H9 (cell line): ENCODE results near the gene BTBD17. TPM values are rescaled to one million over a fixed set of nuclear protein-coding genes. Genes with fewer than 3 reads are reported as not detected.

ENCODE experiments used
- DNase-seq: peaks from one replicate; pipeline ENCODE4 v3.0.0-alpha.2; 2017
- H2AFZ ChIP-seq: one replicate; pipeline ENCODE4 v1.6.1; 2013; ENCODE audit warnings: mild to moderate bottlenecking, low read length, control low read depth, moderate library complexity
- H2AK5ac ChIP-seq: 2 replicates; pipeline ENCODE4 v1.6.1; 2013; ENCODE audit warnings: low read length, control low read depth, mixed read lengths; ENCODE audit not compliant: insufficient read length
- H2BK120ac ChIP-seq: one replicate; pipeline ENCODE4 v1.6.1; 2013; ENCODE audit warnings: low read depth, mild to moderate bottlenecking, low read length, control low read depth, inconsistent platforms; ENCODE audit not compliant: poor library complexity, severe bottlenecking
- H2BK12ac ChIP-seq: 2 replicates; pipeline ENCODE4 v1.6.1; 2013; ENCODE audit warnings: low read length, control low read depth, mixed read lengths, low read depth; ENCODE audit not compliant: insufficient read length
- H2BK15ac ChIP-seq: 2 replicates; pipeline ENCODE4 v1.6.1; 2013; ENCODE audit warnings: low read depth, low read length, control low read depth
- H2BK20ac ChIP-seq: one replicate; pipeline ENCODE4 v1.6.1; 2013; ENCODE audit warnings: low read depth, mild to moderate bottlenecking, low read length, control low read depth, inconsistent platforms; ENCODE audit not compliant: poor library complexity, severe bottlenecking
- H2BK5ac ChIP-seq: 2 replicates; pipeline ENCODE4 v1.6.1; 2013; ENCODE audit warnings: low read length, control low read depth, mixed read lengths; ENCODE audit not compliant: insufficient read length
- H3K14ac ChIP-seq: 2 replicates; pipeline ENCODE4 v1.6.1; 2013; ENCODE audit warnings: low read length, control low read depth; ENCODE audit not compliant: insufficient read depth
- H3K18ac ChIP-seq: 2 replicates; pipeline ENCODE4 v1.6.1; 2013; ENCODE audit warnings: low read depth, mild to moderate bottlenecking, mixed read lengths, low read length, control low read depth; ENCODE audit not compliant: insufficient read length
- H3K23ac ChIP-seq: 2 replicates; pipeline ENCODE4 v1.6.1; 2013; ENCODE audit warnings: low read length, control low read depth, mixed read lengths, low read depth; ENCODE audit not compliant: insufficient read length
- H3K23me2 ChIP-seq: 2 replicates; pipeline ENCODE4 v1.6.1; 2013; ENCODE audit warnings: low read depth, mild to moderate bottlenecking, mixed read lengths, low read length, control low read depth; ENCODE audit not compliant: insufficient read length, poor library complexity, severe bottlenecking
- H3K27ac ChIP-seq: 2 replicates; pipeline ENCODE4 v1.5.1; 2013; ENCODE audit warnings: low read length, control low read depth, mixed read lengths, low read depth; ENCODE audit not compliant: insufficient read length
- H3K27me3 ChIP-seq: 2 replicates; pipeline ENCODE4 v1.6.1; 2013; ENCODE audit warnings: low read length, control low read depth, inconsistent platforms; ENCODE audit not compliant: insufficient read depth
- H3K4ac ChIP-seq: 2 replicates; pipeline ENCODE4 v1.6.1; 2013; ENCODE audit warnings: low read depth, mild to moderate bottlenecking, control low read depth, inconsistent platforms, low read length, moderate library complexity
- H3K4me1 ChIP-seq: 2 replicates; pipeline ENCODE4 v1.6.1; 2013; ENCODE audit warnings: low read length, control low read depth, inconsistent platforms; ENCODE audit not compliant: insufficient read depth
- H3K4me2 ChIP-seq: 2 replicates; pipeline ENCODE4 v1.6.1; 2013; ENCODE audit warnings: low read length, control low read depth, mixed read lengths; ENCODE audit not compliant: insufficient read length, insufficient read depth
- H3K56ac ChIP-seq: 2 replicates; pipeline ENCODE4 v1.6.1; 2013; ENCODE audit warnings: low read depth, mild to moderate bottlenecking, mixed read lengths, low read length, control low read depth; ENCODE audit not compliant: insufficient read length
- H3K79me1 ChIP-seq: 2 replicates; pipeline ENCODE4 v1.6.1; 2013; ENCODE audit warnings: low read depth, mild to moderate bottlenecking, moderate library complexity, low read length, control low read depth, inconsistent platforms; ENCODE audit not compliant: insufficient read depth, poor library complexity, severe bottlenecking
- H3K79me2 ChIP-seq: 2 replicates; pipeline ENCODE4 v1.6.1; 2013; ENCODE audit warnings: low read length, control low read depth, inconsistent platforms; ENCODE audit not compliant: insufficient read depth
- H3K9ac ChIP-seq: 2 replicates; pipeline ENCODE4 v1.6.1; 2013; ENCODE audit warnings: low read length, control low read depth, mixed read lengths; ENCODE audit not compliant: insufficient read length; ENCODE audit errors: extremely low read depth
- H3K9me3 ChIP-seq: one replicate; pipeline ENCODE4 v1.6.1; 2013; ENCODE audit warnings: low read depth, low read length, inconsistent platforms; ENCODE audit not compliant: control insufficient read depth
- H3T11ph ChIP-seq: one replicate; pipeline ENCODE4 v1.6.1; 2013; ENCODE audit warnings: mild to moderate bottlenecking, low read length, control low read depth, inconsistent platforms
- H4K20me1 ChIP-seq: one replicate; pipeline ENCODE4 v1.6.1; 2013; ENCODE audit not compliant: control insufficient read depth, insufficient read length, insufficient read depth
- H4K5ac ChIP-seq: 2 replicates; pipeline ENCODE4 v1.6.1; 2013; ENCODE audit warnings: low read depth, mild to moderate bottlenecking, mixed read lengths, low read length, control low read depth; ENCODE audit not compliant: insufficient read length
- H4K8ac ChIP-seq: replicated peaks from 2 replicates; pipeline ENCODE4 v1.6.1; 2013; ENCODE audit warnings: low read length, control low read depth, mixed read lengths, low read depth; ENCODE audit not compliant: insufficient read length
- H4K91ac ChIP-seq: 2 replicates; pipeline ENCODE4 v1.6.1; 2013; ENCODE audit warnings: low read depth, mild to moderate bottlenecking, moderate library complexity, mixed read lengths, low read length, control low read depth; ENCODE audit not compliant: insufficient read length
- H3K27ac Mint-ChIP-seq, 3 experiments: 2 replicates in 2 of 3; 3 replicates in 1 of 3; pipeline ENCODE4 v1.8.0; 2020 to 2021; ENCODE audit warnings: mixed read lengths in 3 of 3, mild to moderate bottlenecking in 1 of 3, moderate library complexity in 1 of 3
- H3K27me3 Mint-ChIP-seq: 2 replicates; pipeline ENCODE4 v1.8.0; 2021; ENCODE audit warnings: low read depth, mild to moderate bottlenecking, moderate library complexity, mixed read lengths
- H3K36me3 Mint-ChIP-seq, 3 experiments: 2 replicates in 2 of 3; 3 replicates in 1 of 3; pipeline ENCODE4 v1.8.0; 2020 to 2021; ENCODE audit warnings: low read depth in 3 of 3, mixed read lengths in 3 of 3; ENCODE audit not compliant: insufficient read depth in 1 of 3
- H3K4me1 Mint-ChIP-seq, 2 experiments: 2 replicates each; pipeline ENCODE4 v1.8.0; 2020; ENCODE audit warnings: mixed read lengths in 2 of 2
- H3K4me3 Mint-ChIP-seq, 2 experiments: 2 replicates in 1 of 2; 3 replicates in 1 of 2; pipeline ENCODE4 v1.8.0; 2020 to 2021; ENCODE audit warnings: mild to moderate bottlenecking in 2 of 2, mixed read lengths in 2 of 2, moderate library complexity in 1 of 2
- H3K9me3 Mint-ChIP-seq, 2 experiments: 2 replicates in 1 of 2; 3 replicates in 1 of 2; pipeline ENCODE4 v1.8.0; 2020; ENCODE audit warnings: mild to moderate bottlenecking in 2 of 2, mixed read lengths in 2 of 2, moderate library complexity in 1 of 2
- WGBS: extraction: QIAGEN DNeasy Blood & Tissue Kit; methylation state at CpG from one replicate; pipeline ENCODE4 v1.1.7; 2013; ENCODE audit warnings: missing lambda C conversion rate, low lambda C conversion rate, mixed read lengths; ENCODE audit not compliant: insufficient read length; ENCODE audit errors: extremely low coverage; 5-methylcytosine and 5-hydroxymethylcytosine counted together
- total RNA-seq: library from RNA; stranded (reverse); gene quantifications from 2 replicates; pipeline ENCODE4 v1.2.1, GENCODE V29; 2021
- TF ChIP-seq, protein P1 (sequence below): fragments of 200-600 bp; sonication (generic); conservative IDR thresholded peaks from 3 replicates; pipeline ENCODE4 v1.8.0; 2021; ENCODE audit warnings: antibody characterized with exemption, mild to moderate bottlenecking

Gene BTBD17
- total RNA-seq, 1 experiment from 2014 or later: 0.33 TPM

DNA sequence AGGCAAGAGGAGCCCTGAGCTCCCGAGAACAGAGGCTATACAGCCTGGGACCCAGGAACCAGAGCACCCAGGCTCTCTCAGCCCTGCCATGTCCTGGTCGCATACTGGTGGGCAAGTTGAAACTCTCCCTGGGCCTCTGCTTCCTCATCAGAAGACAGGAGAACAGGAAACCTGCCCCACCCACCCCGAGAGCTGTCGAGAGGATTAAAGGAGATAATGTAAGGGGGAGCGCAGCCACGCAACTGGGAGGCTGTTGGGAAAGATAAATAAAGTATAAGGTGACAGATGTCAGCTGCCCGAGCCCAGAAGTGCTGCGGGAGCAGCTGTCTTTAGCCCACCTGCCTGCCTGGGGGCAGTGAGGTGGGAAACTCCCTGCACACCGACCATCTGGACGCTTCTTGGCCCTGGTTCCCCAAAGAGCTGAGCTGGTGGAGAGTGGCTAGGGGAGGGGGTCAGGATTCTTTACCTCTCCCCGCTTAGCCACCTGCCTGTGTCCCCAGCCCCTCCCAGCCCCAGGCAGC lies 28.8 kb downstream of the BTBD17 start:
- no peak overlapping the region for H2BK12ac ChIP-seq
- H3K14ac ChIP-seq: no peak overlapping the region
- no peak overlapping the region for H2BK120ac ChIP-seq
- H3K4me1 Mint-ChIP-seq: peaks cover 53 to 60% of the 10 kb centered on the region in 2 experiments
- H3K23me2 ChIP-seq: no peaks in the 10 kb centered on the region
- no peaks in the 10 kb centered on the region for H3K79me1 ChIP-seq
- no peak overlapping the region for H2BK5ac ChIP-seq
- 0 out of 5 replicates have a peak overlapping the region, but pooled peaks of 1 of the 2 experiments have one; percentile 26 for H3K4me3 Mint-ChIP-seq
- no peak for DNase-seq
- H3K27me3 Mint-ChIP-seq: peaks cover 46% of the 10 kb centered on the region
- no peaks in the 10 kb centered on the region for H3K4me1 ChIP-seq
- H4K91ac ChIP-seq: no peak overlapping the region
- H4K8ac ChIP-seq: no peak overlapping the region
- no CpG with 5 or more reads among the region's 11 CpGs for whole genome bisulfite sequencing
- H3K4ac ChIP-seq: no peak overlapping the region
- TF ChIP-seq, protein P1, sequence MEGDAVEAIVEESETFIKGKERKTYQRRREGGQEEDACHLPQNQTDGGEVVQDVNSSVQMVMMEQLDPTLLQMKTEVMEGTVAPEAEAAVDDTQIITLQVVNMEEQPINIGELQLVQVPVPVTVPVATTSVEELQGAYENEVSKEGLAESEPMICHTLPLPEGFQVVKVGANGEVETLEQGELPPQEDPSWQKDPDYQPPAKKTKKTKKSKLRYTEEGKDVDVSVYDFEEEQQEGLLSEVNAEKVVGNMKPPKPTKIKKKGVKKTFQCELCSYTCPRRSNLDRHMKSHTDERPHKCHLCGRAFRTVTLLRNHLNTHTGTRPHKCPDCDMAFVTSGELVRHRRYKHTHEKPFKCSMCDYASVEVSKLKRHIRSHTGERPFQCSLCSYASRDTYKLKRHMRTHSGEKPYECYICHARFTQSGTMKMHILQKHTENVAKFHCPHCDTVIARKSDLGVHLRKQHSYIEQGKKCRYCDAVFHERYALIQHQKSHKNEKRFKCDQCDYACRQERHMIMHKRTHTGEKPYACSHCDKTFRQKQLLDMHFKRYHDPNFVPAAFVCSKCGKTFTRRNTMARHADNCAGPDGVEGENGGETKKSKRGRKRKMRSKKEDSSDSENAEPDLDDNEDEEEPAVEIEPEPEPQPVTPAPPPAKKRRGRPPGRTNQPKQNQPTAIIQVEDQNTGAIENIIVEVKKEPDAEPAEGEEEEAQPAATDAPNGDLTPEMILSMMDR: no peak
- no peak overlapping the region for H3K23ac ChIP-seq
- no peak overlapping the region for H3K27ac ChIP-seq
- no peaks in the 10 kb centered on the region for H3K27me3 ChIP-seq
- H3K9ac ChIP-seq: no peak overlapping the region
- H2AFZ ChIP-seq: no peak overlapping the region
- no peaks in the 10 kb centered on the region for H3K79me2 ChIP-seq
- no peak overlapping the region for H3K4me2 ChIP-seq
- no peak overlapping the region for H4K5ac ChIP-seq
- H2BK20ac ChIP-seq: no peak overlapping the region
- no peak overlapping the region for H3K18ac ChIP-seq
- H3T11ph ChIP-seq: no peak overlapping the region
- no peaks in the 10 kb centered on the region for H4K20me1 ChIP-seq
- H3K27ac Mint-ChIP-seq: peak overlapping the region in 2 of 3 experiments; percentile 36 to 52; a peak in 1 of 7 replicates
- H2BK15ac ChIP-seq: no peak overlapping the region
- no peak overlapping the region for H3K56ac ChIP-seq
- no peaks in the 10 kb centered on the region for H3K9me3 Mint-ChIP-seq
- H3K36me3 Mint-ChIP-seq: no peaks in the 10 kb centered on the region
- no peaks in the 10 kb centered on the region for H3K9me3 ChIP-seq
- H2AK5ac ChIP-seq: no peak overlapping the region
